Gastroesophageal sphincter (tissue), 3 donors: Measurements from ENCODE around the gene GRID1.

Experiments used
- CTCF ChIP-seq, 4 experiments: fragments of 200-600 bp in 2 of 4; fragments of 450-650 bp in 2 of 4; sonication (generic) in 1 of 4; IDR thresholded peaks; one replicate each; pipeline ENCODE4 v1.5.1; 2017 to 2019; ENCODE audit warnings: antibody characterized with exemption in 4 of 4, mild to moderate bottlenecking in 2 of 4, moderate library complexity in 2 of 4
- POLR2A ChIP-seq, 2 donors: fragments of 450-650 bp; IDR thresholded peaks; one replicate each; pipeline ENCODE4 v1.6.1; 2017; ENCODE audit warnings: antibody characterized with exemption in 2 of 2, mild to moderate bottlenecking in 2 of 2, moderate library complexity in 1 of 2
- POLR2AphosphoS5 ChIP-seq: sonication (generic); formaldehyde crosslinking; IDR thresholded peaks from one replicate; pipeline ENCODE4 v1.6.1; 2017; ENCODE audit warnings: antibody characterized with exemption

GRCh38 chr10:86344714-86345161 lies 21.9 kb downstream of the GRID1 start:
- no peak for TF ChIP-seq CTCF (IDR thresholded peaks at IDR 0.05)
- TF ChIP-seq POLR2AphosphoS5: no peak
- TF ChIP-seq POLR2A (IDR thresholded peaks at IDR 0.05): no peak
